CD14-positive monocyte (primary cell): Measurements from ENCODE around the gene FGD4. TPM values are rescaled to one million over a fixed set of nuclear protein-coding genes. Genes with fewer than 3 reads are reported as not detected.
"Not testable (repeated sequence)": the region's sequence is repeated elsewhere in the genome, so short reads cannot be mapped to it uniquely, and the experiment has no call there.

ENCODE experiments used
- DNase-seq, 3 donors: peaks; one replicate each; pipeline ENCODE4 v3.0.0-alpha.2; 2011 to 2022
- H2AFZ ChIP-seq: 2 replicates; pipeline ENCODE4 v1.6.0; 2012; ENCODE audit warnings: mild to moderate bottlenecking, low read depth, low read length, inconsistent platforms; ENCODE audit not compliant: insufficient read depth, poor library complexity, severe bottlenecking
- H3K27ac ChIP-seq, 2 donors: 1 replicate in 1 of 2; 2 replicates in 1 of 2; pipeline ENCODE4 v1.5.1; 2012 to 2013; ENCODE audit warnings: low read length in 2 of 2, control low read depth in 1 of 2, inconsistent platforms in 1 of 2, low read depth in 1 of 2, mild to moderate bottlenecking in 1 of 2
- H3K27me3 ChIP-seq, 2 donors: one replicate each; pipeline versions ENCODE4 v1.6.0 to v1.6.1; 2011 to 2013; ENCODE audit warnings: low read length in 2 of 2; ENCODE audit not compliant: control insufficient read depth in 2 of 2, insufficient read depth in 2 of 2
- H3K36me3 ChIP-seq, 2 donors: replicated peaks in 1 of 2; 1 replicate in 1 of 2; 2 replicates in 1 of 2; pipeline versions ENCODE4 v1.5.1 to v1.6.1; 2012 to 2013; ENCODE audit warnings: low read length in 2 of 2, control low read depth in 1 of 2, inconsistent platforms in 1 of 2, mild to moderate bottlenecking in 1 of 2; ENCODE audit not compliant: insufficient read depth in 2 of 2, control insufficient read depth in 1 of 2
- H3K4me1 ChIP-seq, 2 donors: 1 replicate in 1 of 2; 2 replicates in 1 of 2; pipeline versions ENCODE4 v1.5.1 to v1.6.1; 2012 to 2013; ENCODE audit warnings: low read length in 2 of 2, control low read depth in 1 of 2, inconsistent platforms in 1 of 2, mild to moderate bottlenecking in 1 of 2, moderate library complexity in 1 of 2; ENCODE audit not compliant: insufficient read depth in 2 of 2, control insufficient read depth in 1 of 2
- H3K4me2 ChIP-seq: replicated peaks from 2 replicates; pipeline ENCODE3; 2012; ENCODE audit warnings: low read length, moderate library complexity, mild to moderate bottlenecking; ENCODE audit not compliant: poor library complexity, severe bottlenecking; ENCODE audit errors: extremely low read depth
- H3K4me3 ChIP-seq, 3 experiments: fragments of 200-600 bp in 1 of 3; sonication (generic) in 1 of 3; replicated peaks in 1 of 3; 1 replicate in 2 of 3; 2 replicates in 1 of 3; pipeline ENCODE4 v1.5.1; 2011 to 2013; ENCODE audit warnings: low read length in 3 of 3, mild to moderate bottlenecking in 3 of 3, control low read depth in 2 of 3, low read depth in 2 of 3, inconsistent platforms in 1 of 3, moderate library complexity in 1 of 3
- H3K79me2 ChIP-seq: 2 replicates; pipeline ENCODE4 v1.6.0; 2012; ENCODE audit warnings: mild to moderate bottlenecking, control low read depth, inconsistent platforms, low read length, moderate library complexity; ENCODE audit not compliant: insufficient read depth
- H3K9ac ChIP-seq: 2 replicates; pipeline ENCODE4 v1.6.0; 2017; ENCODE audit warnings: low read length, mild to moderate bottlenecking; ENCODE audit not compliant: insufficient read depth, poor library complexity, severe bottlenecking
- H3K9me3 ChIP-seq, 2 donors: replicated peaks in 1 of 2; 1 replicate in 1 of 2; 2 replicates in 1 of 2; pipeline versions ENCODE4 v1.5.1 to v1.6.1; 2012 to 2013; ENCODE audit warnings: low read length in 2 of 2, control low read depth in 1 of 2; ENCODE audit not compliant: control insufficient read depth in 1 of 2, insufficient read depth in 1 of 2
- H4K20me1 ChIP-seq: 2 replicates; pipeline ENCODE4 v1.6.0; 2012; ENCODE audit warnings: mild to moderate bottlenecking, low read length, control low read depth, moderate library complexity; ENCODE audit not compliant: insufficient read depth
- H3K27ac Mint-ChIP-seq, 7 donors: one replicate each; pipeline ENCODE4 v1.8.0; 2020; ENCODE audit warnings: mild to moderate bottlenecking in 7 of 7, mixed read lengths in 7 of 7, moderate library complexity in 6 of 7, inconsistent platforms in 2 of 7
- H3K27me3 Mint-ChIP-seq, 3 donors: one replicate each; pipeline ENCODE4 v1.8.0; 2021 to 2022; ENCODE audit warnings: low read depth in 3 of 3, mild to moderate bottlenecking in 3 of 3, mixed read lengths in 3 of 3, moderate library complexity in 3 of 3, inconsistent platforms in 1 of 3
- H3K36me3 Mint-ChIP-seq, 2 donors: one replicate each; pipeline ENCODE4 v1.8.0; 2020; ENCODE audit warnings: mixed read lengths in 2 of 2, inconsistent platforms in 1 of 2, mild to moderate bottlenecking in 1 of 2
- H3K4me1 Mint-ChIP-seq: one replicate; pipeline ENCODE4 v1.8.0; 2020; ENCODE audit warnings: mild to moderate bottlenecking, mixed read lengths
- H3K4me3 Mint-ChIP-seq, 2 donors: one replicate each; pipeline ENCODE4 v1.8.0; 2020; ENCODE audit warnings: mild to moderate bottlenecking in 2 of 2, mixed read lengths in 2 of 2, moderate library complexity in 1 of 2
- H3K9me3 Mint-ChIP-seq, 7 donors: one replicate each; pipeline ENCODE4 v1.8.0; 2020 to 2022; ENCODE audit warnings: mixed read lengths in 7 of 7, mild to moderate bottlenecking in 6 of 7, moderate library complexity in 6 of 7, inconsistent platforms in 2 of 7
- WGBS: methylation state at CpG from one replicate; pipeline ENCODE4 v1.1.5; 2013; ENCODE audit warnings: missing lambda C conversion rate; ENCODE audit not compliant: insufficient coverage; 5-methylcytosine and 5-hydroxymethylcytosine counted together
- intact Hi-C, 2 donors: fragments of 100-400 bp; cut with micrococcal nuclease; formaldehyde crosslinking; loops; one replicate each; pipeline versions ENCODE4 v1.15.0 to v1.15.1; 2023
- polyA plus RNA-seq, 3 donors: library from polyadenylated mRNA; depleted of rRNA in 1 of 3; unstranded in 2 of 3; stranded (reverse) in 1 of 3; fragments of 300-500 nt in 2 of 3; fragments of >200 nt in 1 of 3; fragmentation: Illumina TruSeq in 2 of 3; gene quantifications; 1 replicate in 2 of 3; 2 replicates in 1 of 3; pipeline ENCODE4 v1.2.3, GENCODE V29; 2012 to 2021
- TF ChIP-seq, protein P1 (sequence below): fragments of 200-600 bp; IDR thresholded peaks from one replicate; pipeline ENCODE4 v1.8.0; 2022; ENCODE audit warnings: antibody characterized with exemption, mild to moderate bottlenecking

Gene FGD4
- polyA plus RNA-seq, 3 donors: 5.3 to 34.4 (median 6.0) TPM

DNA sequence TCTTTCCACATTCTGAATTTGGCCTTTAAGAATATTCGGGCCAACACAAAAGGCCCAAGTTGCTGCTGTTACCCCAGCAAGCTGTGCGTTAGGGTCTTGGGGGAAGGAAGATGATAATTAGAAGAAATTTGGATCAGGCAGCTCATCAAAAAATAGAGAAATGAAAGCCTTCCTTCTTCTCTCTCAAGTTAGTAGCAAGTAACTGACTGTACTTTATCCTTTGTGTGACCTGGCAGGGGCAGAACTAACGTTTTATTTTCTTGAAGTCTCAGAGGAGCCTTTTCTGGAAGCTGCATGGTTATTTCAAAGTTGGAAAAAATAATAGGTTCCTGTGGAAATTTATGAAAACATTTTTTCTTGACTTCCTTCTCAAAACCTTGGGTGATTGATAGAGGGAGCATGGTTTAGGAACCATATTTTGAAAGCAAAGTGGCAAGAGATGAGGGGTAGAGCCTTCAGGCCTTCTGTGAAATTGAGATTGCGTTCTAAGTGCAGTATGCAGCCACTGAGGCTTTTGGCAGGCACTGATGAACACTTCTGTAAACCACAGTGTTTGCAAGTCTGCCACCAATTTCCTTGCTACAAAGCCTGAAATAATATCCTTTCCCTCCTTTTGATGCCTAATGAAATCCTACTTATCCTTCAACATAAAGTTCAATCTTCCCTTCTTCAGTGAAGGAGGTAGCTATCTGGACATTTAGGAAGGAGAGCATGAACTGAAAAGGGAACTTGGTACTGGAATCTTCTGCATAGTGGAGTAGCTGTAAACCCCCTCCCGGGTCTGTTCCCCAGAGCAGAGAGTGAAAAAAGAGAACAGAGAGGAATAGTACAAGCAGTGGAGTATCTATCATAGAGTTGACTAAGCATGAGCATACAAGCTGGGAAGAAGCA, 123.2 kb downstream of the FGD4 start:
- Mint-ChIP-seq H3K4me1 (peaks cover 40% of the 10 kb centered on the region), H3K9me3 (peaks cover 0 to 4% (median 0%) of the 10 kb centered on the region in 7 donors), H3K27ac (peak overlapping the region; percentile 91 to 97 (median 96)), H3K36me3 (peaks cover 21 to 39% of the 10 kb centered on the region in 2 donors), H3K27me3 (peaks cover 0 to 2% (median 1%) of the 10 kb centered on the region in 3 donors), H3K4me3 (peak overlapping the region; percentile 47 to 84)
- intact Hi-C loops: loop anchor here (5.0 kb wide), 2 partner anchors 35 to 40 kb away; no protein-coding TSS in a partner anchor
- H3K4me3 ChIP-seq: peak overlapping the region in 2 of 3 experiments; percentile 30 to 56
- peaks cover 38 to 40% of the 10 kb centered on the region in 2 donors for H3K4me1 ChIP-seq
- peaks cover 0 to 8% of the 10 kb centered on the region in 2 donors for H3K36me3 ChIP-seq
- TF ChIP-seq, protein P1, sequence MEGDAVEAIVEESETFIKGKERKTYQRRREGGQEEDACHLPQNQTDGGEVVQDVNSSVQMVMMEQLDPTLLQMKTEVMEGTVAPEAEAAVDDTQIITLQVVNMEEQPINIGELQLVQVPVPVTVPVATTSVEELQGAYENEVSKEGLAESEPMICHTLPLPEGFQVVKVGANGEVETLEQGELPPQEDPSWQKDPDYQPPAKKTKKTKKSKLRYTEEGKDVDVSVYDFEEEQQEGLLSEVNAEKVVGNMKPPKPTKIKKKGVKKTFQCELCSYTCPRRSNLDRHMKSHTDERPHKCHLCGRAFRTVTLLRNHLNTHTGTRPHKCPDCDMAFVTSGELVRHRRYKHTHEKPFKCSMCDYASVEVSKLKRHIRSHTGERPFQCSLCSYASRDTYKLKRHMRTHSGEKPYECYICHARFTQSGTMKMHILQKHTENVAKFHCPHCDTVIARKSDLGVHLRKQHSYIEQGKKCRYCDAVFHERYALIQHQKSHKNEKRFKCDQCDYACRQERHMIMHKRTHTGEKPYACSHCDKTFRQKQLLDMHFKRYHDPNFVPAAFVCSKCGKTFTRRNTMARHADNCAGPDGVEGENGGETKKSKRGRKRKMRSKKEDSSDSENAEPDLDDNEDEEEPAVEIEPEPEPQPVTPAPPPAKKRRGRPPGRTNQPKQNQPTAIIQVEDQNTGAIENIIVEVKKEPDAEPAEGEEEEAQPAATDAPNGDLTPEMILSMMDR: no peak
- H3K9me3 ChIP-seq: no peaks in the 10 kb centered on the region
- H3K79me2 ChIP-seq: peaks cover 71% of the 10 kb centered on the region
- peak overlapping the region; percentile 72 to 82 for H3K27ac ChIP-seq
- no peak overlapping the region for H2AFZ ChIP-seq
- no peaks in the 10 kb centered on the region for H3K27me3 ChIP-seq
- 0% methylated on average over 1 of the region's 5 CpGs for WGBS
- H3K9ac ChIP-seq: peak overlapping the region; percentile 13
- peak overlapping the region; percentile 70 for H3K4me2 ChIP-seq
- peak; percentile 47 to 80 (median 60) for DNase-seq
- H4K20me1 ChIP-seq: peaks cover 12% of the 10 kb centered on the region

DNA sequence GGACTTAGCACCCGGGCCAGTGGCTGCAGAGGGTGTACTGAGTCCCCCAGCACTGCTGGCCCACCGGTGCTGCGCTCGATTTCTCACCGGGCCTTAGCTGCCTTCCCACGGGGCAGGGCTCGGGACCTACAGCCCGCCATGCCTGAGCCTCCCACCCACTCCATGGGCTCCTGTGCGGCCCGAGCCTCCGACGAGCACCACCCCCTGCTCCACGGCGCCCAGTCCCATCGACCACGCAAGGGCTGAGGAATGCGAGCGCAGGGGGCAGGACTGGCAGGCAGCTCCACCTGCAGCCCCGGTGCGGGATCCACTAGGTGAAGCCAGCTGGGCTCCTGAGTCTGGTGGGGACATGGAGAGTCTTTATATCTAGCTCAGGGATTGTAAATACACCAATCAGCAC, 126.4 kb downstream of the FGD4 start:
- H3K4me3 Mint-ChIP-seq, H2AFZ ChIP-seq, H3K9ac ChIP-seq, H3K27ac Mint-ChIP-seq, H3K9me3 Mint-ChIP-seq, H3K27me3 Mint-ChIP-seq, H3K9me3 ChIP-seq, DNase-seq, H3K27me3 ChIP-seq, intact Hi-C loops, H3K27ac ChIP-seq, H3K4me2 ChIP-seq, H3K4me3 ChIP-seq: not testable (repeated sequence)
- H3K36me3 Mint-ChIP-seq: peaks cover 21 to 36% of the 10 kb centered on the region in 2 donors
- peaks cover 26% of the 10 kb centered on the region for H4K20me1 ChIP-seq
- peaks cover 0 to 14% of the 10 kb centered on the region in 2 donors for H3K36me3 ChIP-seq
- no CpG with 5 or more reads among the region's 20 CpGs for WGBS
- peaks cover 31% of the 10 kb centered on the region in 2 donors for H3K4me1 ChIP-seq
- peaks cover 55% of the 10 kb centered on the region for H3K79me2 ChIP-seq
- peaks cover 34% of the 10 kb centered on the region for H3K4me1 Mint-ChIP-seq

DNA sequence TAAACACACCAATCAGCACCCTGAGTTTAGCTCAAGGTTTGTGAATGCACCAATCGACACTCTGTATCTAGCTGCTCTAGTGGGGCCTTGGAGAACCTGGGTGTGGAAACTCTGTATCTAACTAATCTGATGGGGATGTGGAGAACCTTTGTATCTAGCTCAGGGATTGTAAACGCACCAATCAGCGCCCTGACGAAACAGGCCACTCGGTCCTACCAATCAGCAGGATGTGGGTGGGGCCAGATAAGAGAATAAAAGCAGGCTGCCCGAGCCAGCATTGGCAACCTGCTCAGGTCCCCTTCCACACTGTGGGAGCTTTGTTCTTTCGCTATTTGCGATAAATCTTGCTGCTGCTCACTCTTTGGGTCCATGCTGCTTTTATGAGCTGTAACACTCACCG, 127.0 kb downstream of the FGD4 start:
- H4K20me1 ChIP-seq: peaks cover 28% of the 10 kb centered on the region
- H3K9me3 Mint-ChIP-seq, H3K9ac ChIP-seq, H3K4me2 ChIP-seq, H3K4me3 Mint-ChIP-seq, intact Hi-C loops, DNase-seq, H3K27me3 ChIP-seq, H3K27ac Mint-ChIP-seq, H2AFZ ChIP-seq, H3K27ac ChIP-seq, H3K9me3 ChIP-seq, H3K27me3 Mint-ChIP-seq, H3K4me3 ChIP-seq: not testable (repeated sequence)
- Mint-ChIP-seq H3K4me1 (peaks cover 28% of the 10 kb centered on the region), H3K36me3 (peaks cover 21 to 35% of the 10 kb centered on the region in 2 donors)
- H3K36me3 ChIP-seq: peaks cover 0 to 14% of the 10 kb centered on the region in 2 donors
- 89% methylated on average over 3 of the region's 9 CpGs for WGBS
- H3K4me1 ChIP-seq: peaks cover 25 to 26% of the 10 kb centered on the region in 2 donors
- peaks cover 55% of the 10 kb centered on the region for H3K79me2 ChIP-seq
